Liver (tissue), 9 donors: ENCODE measurements around the gene RBM46. TPM values are rescaled to one million over a fixed set of nuclear protein-coding genes. Genes with fewer than 3 reads are reported as not detected.

Source experiments
- DNase-seq: peaks from one replicate; pipeline ENCODE4 v3.0.0-alpha.2; 2017; ENCODE audit warnings: low spot score
- H3K27ac ChIP-seq, 2 donors: one replicate each; pipeline ENCODE4 v1.7.0; 2013; ENCODE audit warnings: inconsistent platforms in 2 of 2, low read length in 2 of 2, control low read depth in 1 of 2, low read depth in 1 of 2, mild to moderate bottlenecking in 1 of 2
- H3K27me3 ChIP-seq, 4 donors: one replicate each; pipeline versions ENCODE4 v1.6.1 to v1.7.0; 2013; ENCODE audit warnings: low read length in 3 of 4, inconsistent platforms in 1 of 4, mild to moderate bottlenecking in 1 of 4, moderate library complexity in 1 of 4; ENCODE audit not compliant: control insufficient read depth in 4 of 4, insufficient read depth in 4 of 4
- H3K36me3 ChIP-seq, 4 donors: one replicate each; pipeline versions ENCODE4 v1.6.1 to v1.7.0; 2013; ENCODE audit warnings: low read length in 3 of 4, mild to moderate bottlenecking in 3 of 4, low read depth in 1 of 4, moderate library complexity in 1 of 4; ENCODE audit not compliant: control insufficient read depth in 4 of 4, insufficient read depth in 3 of 4
- H3K4me1 ChIP-seq, 4 donors: one replicate each; pipeline versions ENCODE4 v1.6.1 to v1.7.0; 2013; ENCODE audit warnings: low read length in 3 of 4, mild to moderate bottlenecking in 3 of 4, moderate library complexity in 1 of 4; ENCODE audit not compliant: control insufficient read depth in 4 of 4, insufficient read depth in 4 of 4
- H3K4me3 ChIP-seq, 3 donors: one replicate each; pipeline versions ENCODE4 v1.6.1 to v1.7.0; 2013; ENCODE audit warnings: low read length in 3 of 3, control low read depth in 1 of 3, low read depth in 1 of 3, mild to moderate bottlenecking in 1 of 3
- H3K9ac ChIP-seq, 2 donors: one replicate each; pipeline ENCODE4 v1.7.0; 2013; ENCODE audit warnings: low read length in 2 of 2, mild to moderate bottlenecking in 2 of 2, moderate library complexity in 2 of 2, control low read depth in 1 of 2, low read depth in 1 of 2
- H3K9me3 ChIP-seq, 4 donors: one replicate each; pipeline versions ENCODE4 v1.6.1 to v1.7.0; 2013; ENCODE audit warnings: low read length in 3 of 4; ENCODE audit not compliant: control insufficient read depth in 4 of 4
- ATF3 ChIP-seq: IDR thresholded peaks from 2 replicates; pipeline ENCODE4 v1.6.1; 2016; ENCODE audit warnings: antibody characterized with exemption
- CTCF ChIP-seq: fragments of 150-350 bp; IDR thresholded peaks from 2 replicates; pipeline ENCODE4 v1.5.1; 2017; ENCODE audit warnings: improper control_type of control experiment, low read depth, low read length; ENCODE audit not compliant: missing input control
- EGR1 ChIP-seq, 2 donors: IDR thresholded peaks; 2 replicates each; pipeline ENCODE4 v1.6.1; 2016 to 2018; ENCODE audit warnings: antibody characterized with exemption in 2 of 2, low read depth in 2 of 2
- FOXA2 ChIP-seq: IDR thresholded peaks from 2 replicates; pipeline ENCODE4 v1.6.1; 2016; ENCODE audit warnings: antibody characterized with exemption
- GABPA ChIP-seq, 2 donors: IDR thresholded peaks in 1 of 2; conservative IDR thresholded peaks in 1 of 2; 2 replicates each; pipeline ENCODE4 v1.6.1; 2016; ENCODE audit warnings: antibody characterized with exemption in 2 of 2, mild to moderate bottlenecking in 1 of 2, moderate library complexity in 1 of 2
- HNF4A ChIP-seq, 2 donors: conservative IDR thresholded peaks; 2 replicates each; pipeline ENCODE4 v1.6.1; 2016; ENCODE audit warnings: antibody characterized with exemption in 2 of 2, mild to moderate bottlenecking in 2 of 2
- HNF4G ChIP-seq: IDR thresholded peaks from 2 replicates; pipeline ENCODE4 v1.6.1; 2016; ENCODE audit warnings: antibody characterized with exemption
- JUND ChIP-seq, 2 donors: IDR thresholded peaks; 2 replicates each; pipeline ENCODE4 v1.6.1; 2016; ENCODE audit warnings: antibody characterized with exemption in 2 of 2
- MAX ChIP-seq: IDR thresholded peaks from 2 replicates; pipeline ENCODE4 v1.6.1; 2016; ENCODE audit warnings: antibody characterized with exemption
- NR2F2 ChIP-seq: IDR thresholded peaks from 2 replicates; pipeline ENCODE4 v1.6.1; 2016; ENCODE audit warnings: antibody characterized with exemption
- RAD21 ChIP-seq, 2 donors: IDR thresholded peaks; 2 replicates each; pipeline ENCODE4 v1.6.1; 2016; ENCODE audit warnings: antibody characterized with exemption in 2 of 2, mild to moderate bottlenecking in 2 of 2
- RXRA ChIP-seq, 2 donors: IDR thresholded peaks; 2 replicates each; pipeline ENCODE4 v1.6.1; 2017 to 2018; ENCODE audit warnings: antibody characterized with exemption in 2 of 2, mild to moderate bottlenecking in 1 of 2
- TAF1 ChIP-seq: conservative IDR thresholded peaks from 2 replicates; pipeline ENCODE4 v1.6.1; 2016; ENCODE audit warnings: antibody characterized with exemption, mild to moderate bottlenecking
- YY1 ChIP-seq: IDR thresholded peaks from 2 replicates; pipeline ENCODE4 v1.6.1; 2016; ENCODE audit warnings: antibody characterized with exemption, mild to moderate bottlenecking
- ZBTB33 ChIP-seq: IDR thresholded peaks from 2 replicates; pipeline ENCODE4 v1.6.1; 2016; ENCODE audit warnings: antibody characterized with exemption
- WGBS: extraction: QIAGEN DNeasy Blood & Tissue Kit; methylation state at CpG from one replicate; pipeline ENCODE4 v1.1.7; 2013; 5-methylcytosine and 5-hydroxymethylcytosine counted together
- polyA plus RNA-seq, 2 donors: library from polyadenylated mRNA; stranded (reverse) in 1 of 2; unstranded in 1 of 2; fragments of 200-250 nt in 1 of 2; fragments of >200 nt in 1 of 2; fragmentation: Nextera tagmentation in 1 of 2; extraction: Ambion mirVana in 1 of 2; gene quantifications; one replicate each; pipeline versions ENCODE4 v1.2.1 to v1.2.3, GENCODE V29; 2013 to 2015
- total RNA-seq, 2 donors: library from RNA; depleted of rRNA; stranded (reverse); fragments of >200 nt; gene quantifications; one replicate each; pipeline ENCODE4 v1.2.3, GENCODE V29; 2014
- TF ChIP-seq, protein P1 (sequence below): IDR thresholded peaks from 2 replicates; pipeline ENCODE4 v1.6.1; 2016; ENCODE audit warnings: antibody characterized with exemption, mild to moderate bottlenecking
- donor health status: healthy.
- donor health status: healthy.
- donor health status: healthy.
- donor health status: healthy.
- donor health status: healthy.

The RBM46 gene
- total and polyA plus RNA-seq, 4 donors = 0.03 to 0.24 (median 0.08) TPM; not detected in 1

DNA sequence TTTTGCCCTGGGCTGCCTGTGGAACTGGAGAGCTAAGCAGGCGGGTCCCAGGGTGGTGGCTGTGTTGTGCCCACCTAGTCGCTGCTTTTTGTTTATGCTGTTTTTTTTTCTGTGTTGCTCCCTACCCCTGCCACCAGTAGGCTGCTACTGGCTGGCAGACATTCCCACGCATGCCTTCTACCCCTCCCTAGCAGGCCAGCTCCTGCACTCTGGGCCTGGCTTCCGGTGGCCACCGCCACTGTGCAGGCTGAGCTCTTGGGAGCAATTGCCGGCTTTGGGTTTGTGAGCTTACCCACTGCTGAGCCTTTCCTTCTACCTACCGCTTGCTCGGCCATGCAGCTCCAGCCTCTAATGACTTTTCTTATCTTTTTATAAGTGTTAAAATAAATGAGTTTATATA is 57.6 kb downstream of the RBM46 start (continued):
- no peak for TF ChIP-seq ATF3
- TF ChIP-seq RXRA (IDR thresholded peaks at IDR 0.05) = no peak
- no peak for TF ChIP-seq MAX
- no peak for TF ChIP-seq TAF1
- no peak for TF ChIP-seq FOXA2
- TF ChIP-seq YY1 = no peak
- no peak for TF ChIP-seq EGR1 (IDR thresholded peaks at IDR 0.05; ENCODE audit: low read depth in 2 of 2)
- TF ChIP-seq RAD21 (IDR thresholded peaks at IDR 0.05) = no peak
- TF ChIP-seq NR2F2 = no peak
- no peak for TF ChIP-seq HNF4G
- TF ChIP-seq JUND (IDR thresholded peaks at IDR 0.05) = no peak

GRCh38 chr4:154854362-154854761 is 73.3 kb downstream of the RBM46 start:
- Histone ChIP-seq H3K4me1 (no peaks in the 10 kb centered on the region), H3K9me3 (no peaks in the 10 kb centered on the region), H3K27ac (no peak overlapping the region), H3K27me3 (peaks cover 0 to 2% (median 0%) of the 10 kb centered on the region in 4 donors), H3K36me3 (no peaks in the 10 kb centered on the region), H3K4me3 (no peak overlapping the region), H3K9ac (no peak overlapping the region)
- TF ChIP-seq CTCF = peak; percentile 26
- no peak for TF ChIP-seq YY1
- no peak for TF ChIP-seq JUND (IDR thresholded peaks at IDR 0.05)
- no peak for TF ChIP-seq HNF4A (conservative IDR thresholded peaks at IDR 0.05)
- TF ChIP-seq GABPA (IDR thresholded peaks at IDR 0.05 in 1 of 2, conservative IDR thresholded peaks at IDR 0.05 in 1 of 2) = no peak
- no peak for TF ChIP-seq ATF3
- TF ChIP-seq EGR1 (IDR thresholded peaks at IDR 0.05; ENCODE audit: low read depth in 2 of 2) = no peak
- TF ChIP-seq, protein P1, sequence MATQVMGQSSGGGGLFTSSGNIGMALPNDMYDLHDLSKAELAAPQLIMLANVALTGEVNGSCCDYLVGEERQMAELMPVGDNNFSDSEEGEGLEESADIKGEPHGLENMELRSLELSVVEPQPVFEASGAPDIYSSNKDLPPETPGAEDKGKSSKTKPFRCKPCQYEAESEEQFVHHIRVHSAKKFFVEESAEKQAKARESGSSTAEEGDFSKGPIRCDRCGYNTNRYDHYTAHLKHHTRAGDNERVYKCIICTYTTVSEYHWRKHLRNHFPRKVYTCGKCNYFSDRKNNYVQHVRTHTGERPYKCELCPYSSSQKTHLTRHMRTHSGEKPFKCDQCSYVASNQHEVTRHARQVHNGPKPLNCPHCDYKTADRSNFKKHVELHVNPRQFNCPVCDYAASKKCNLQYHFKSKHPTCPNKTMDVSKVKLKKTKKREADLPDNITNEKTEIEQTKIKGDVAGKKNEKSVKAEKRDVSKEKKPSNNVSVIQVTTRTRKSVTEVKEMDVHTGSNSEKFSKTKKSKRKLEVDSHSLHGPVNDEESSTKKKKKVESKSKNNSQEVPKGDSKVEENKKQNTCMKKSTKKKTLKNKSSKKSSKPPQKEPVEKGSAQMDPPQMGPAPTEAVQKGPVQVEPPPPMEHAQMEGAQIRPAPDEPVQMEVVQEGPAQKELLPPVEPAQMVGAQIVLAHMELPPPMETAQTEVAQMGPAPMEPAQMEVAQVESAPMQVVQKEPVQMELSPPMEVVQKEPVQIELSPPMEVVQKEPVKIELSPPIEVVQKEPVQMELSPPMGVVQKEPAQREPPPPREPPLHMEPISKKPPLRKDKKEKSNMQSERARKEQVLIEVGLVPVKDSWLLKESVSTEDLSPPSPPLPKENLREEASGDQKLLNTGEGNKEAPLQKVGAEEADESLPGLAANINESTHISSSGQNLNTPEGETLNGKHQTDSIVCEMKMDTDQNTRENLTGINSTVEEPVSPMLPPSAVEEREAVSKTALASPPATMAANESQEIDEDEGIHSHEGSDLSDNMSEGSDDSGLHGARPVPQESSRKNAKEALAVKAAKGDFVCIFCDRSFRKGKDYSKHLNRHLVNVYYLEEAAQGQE = no peak
- TF ChIP-seq RAD21 (IDR thresholded peaks at IDR 0.05) = peak; percentile 38 to 65
- TF ChIP-seq ZBTB33 = no peak
- no peak for TF ChIP-seq TAF1
- TF ChIP-seq HNF4G = no peak
- DNase-seq = no peak
- 38% methylated on average over 2 of the region's 2 CpGs for WGBS
